ENCODE results near the gene RNF2. TPM values are rescaled to one million over a fixed set of nuclear protein-coding genes. Genes with fewer than 3 reads are reported as not detected.

RNF2 gene
- total RNA-seq, 1 donor from 2014 or later: 15.9 TPM

GRCh38 chr1:185035258-185035657 is 10.1 kb upstream of the RNF2 start:
- Histone ChIP-seq H3K36me3 (no peaks in the 10 kb centered on the region), H3K27me3 (no peaks in the 10 kb centered on the region), H3K4me1 (no peaks in the 10 kb centered on the region), H3K4me3 (no peak overlapping the region), H3K27ac (no peak overlapping the region), H3K9me3 (no peaks in the 10 kb centered on the region)
- intact Hi-C loops (cut with DNase I): no loop called here
- no peak for TF ChIP-seq CTCF (IDR thresholded peaks at IDR 0.05)
- ATAC-seq (no peak), DNase-seq (no peak)

GRCh38 chr1:185038813-185039376 is 6.5 kb upstream of the RNF2 start:
- intact Hi-C loops (cut with DNase I): no loop called here
- H3K9me3 ChIP-seq: no peaks in the 10 kb centered on the region
- no peak for TF ChIP-seq CTCF (IDR thresholded peaks at IDR 0.05)
- no peaks in the 10 kb centered on the region for H3K36me3 ChIP-seq
- ATAC-seq: no peak
- no peak overlapping the region for H3K27ac ChIP-seq
- no peaks in the 10 kb centered on the region for H3K27me3 ChIP-seq
- DNase-seq: no peak
- H3K4me1 ChIP-seq: no peaks in the 10 kb centered on the region
- no peak overlapping the region for H3K4me3 ChIP-seq

GRCh38 chr1:185039726-185040407 is 5.5 kb upstream of the RNF2 start:
- H3K4me1 ChIP-seq: no peaks in the 10 kb centered on the region
- no peaks in the 10 kb centered on the region for H3K9me3 ChIP-seq
- H3K4me3 ChIP-seq: no peak overlapping the region
- DNase-seq (no peak), ATAC-seq (no peak)
- intact Hi-C loops (cut with DNase I): no loop called here
- no peaks in the 10 kb centered on the region for H3K27me3 ChIP-seq
- no peak overlapping the region for H3K27ac ChIP-seq
- H3K36me3 ChIP-seq: no peaks in the 10 kb centered on the region
- TF ChIP-seq CTCF (IDR thresholded peaks at IDR 0.05): no peak

GRCh38 chr1:185040408-185040735 is 5.0 kb upstream of the RNF2 start:
- no peaks in the 10 kb centered on the region for H3K9me3 ChIP-seq
- no peak for DNase-seq
- H3K27ac ChIP-seq: no peak overlapping the region
- no peak overlapping the region for H3K4me3 ChIP-seq
- H3K27me3 ChIP-seq: no peaks in the 10 kb centered on the region
- no peak for TF ChIP-seq CTCF (IDR thresholded peaks at IDR 0.05)
- H3K36me3 ChIP-seq: no peaks in the 10 kb centered on the region
- no peaks in the 10 kb centered on the region for H3K4me1 ChIP-seq
- intact Hi-C loops (cut with DNase I): no loop called here
- ATAC-seq: no peak

- no peak for ATAC-seq
- intact Hi-C loops (cut with DNase I): no loop called here
- Histone ChIP-seq H3K36me3 (no peaks in the 10 kb centered on the region), H3K4me1 (peaks cover 5% of the 10 kb centered on the region), H3K4me3 (no peak overlapping the region), H3K27ac (no peak overlapping the region), H3K9me3 (no peaks in the 10 kb centered on the region), H3K27me3 (no peaks in the 10 kb centered on the region)
- no peak for DNase-seq
- TF ChIP-seq CTCF (IDR thresholded peaks at IDR 0.05): no peak
Observed at GRCh38 chr1:185041742-185042141, 3.6 kb upstream of the RNF2 start.

GRCh38 chr1:185042737-185043136 is 2.6 kb upstream of the RNF2 start:
- Histone ChIP-seq H3K27ac (no peak overlapping the region), H3K27me3 (no peaks in the 10 kb centered on the region), H3K9me3 (no peaks in the 10 kb centered on the region), H3K4me3 (no peak overlapping the region), H3K4me1 (peaks cover 15% of the 10 kb centered on the region), H3K36me3 (no peaks in the 10 kb centered on the region)
- DNase-seq: no peak
- intact Hi-C loops (cut with DNase I): no loop called here
- TF ChIP-seq CTCF (IDR thresholded peaks at IDR 0.05): no peak
- ATAC-seq: no peak
